ENCODE results near the gene TAF7L. TPM values are rescaled to one million over a fixed set of nuclear protein-coding genes. Genes with fewer than 3 reads are reported as not detected.
"Not testable (repeated sequence)": the region's sequence is repeated elsewhere in the genome, so short reads cannot be mapped to it uniquely, and the experiment has no call there.

TAF7L gene
- total and polyA plus RNA-seq, 4 donors: 0.03 to 0.40 (median 0.33) TPM; not detected in 1

DNA sequence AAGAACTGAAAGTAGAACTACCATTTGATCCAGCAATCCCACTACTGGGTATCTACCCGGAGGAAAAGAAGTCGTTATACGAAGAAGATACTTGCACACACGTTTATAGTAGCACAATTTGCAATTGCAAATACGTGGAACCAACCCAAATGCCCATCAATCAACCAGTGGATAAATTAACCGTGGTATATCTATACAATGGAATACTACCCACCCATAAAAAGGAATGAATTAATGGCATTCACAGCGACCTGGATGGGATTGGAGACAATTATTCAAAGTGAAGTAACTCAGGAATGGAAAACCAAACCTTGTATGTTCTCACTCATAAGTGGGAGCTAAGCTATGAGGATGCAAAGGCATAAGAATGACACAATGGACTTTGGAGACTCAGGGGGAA is 43.2 kb upstream of the TAF7L start:
- not testable (repeated sequence) for H3K27ac ChIP-seq (ENCODE audit: low read depth in 1 of 2, low read length in 2 of 2); H3K27me3 ChIP-seq (ENCODE audit: control insufficient read depth in 4 of 4, insufficient read depth in 4 of 4, low read length in 3 of 4); DNase-seq (ENCODE audit: low spot score); H3K36me3 ChIP-seq (ENCODE audit: control insufficient read depth in 4 of 4, insufficient read depth in 3 of 4, low read depth in 1 of 4, low read length in 3 of 4); H3K4me1 ChIP-seq (ENCODE audit: control insufficient read depth in 4 of 4, insufficient read depth in 4 of 4, low read length in 3 of 4); H3K9me3 ChIP-seq (ENCODE audit: control insufficient read depth in 4 of 4, low read length in 3 of 4); H3K9ac ChIP-seq (ENCODE audit: low read depth in 1 of 2, low read length in 2 of 2); H3K4me3 ChIP-seq (ENCODE audit: low read depth in 1 of 3, low read length in 3 of 3)
- WGBS: 77% methylated on average over 7 of the region's 7 CpGs

DNA sequence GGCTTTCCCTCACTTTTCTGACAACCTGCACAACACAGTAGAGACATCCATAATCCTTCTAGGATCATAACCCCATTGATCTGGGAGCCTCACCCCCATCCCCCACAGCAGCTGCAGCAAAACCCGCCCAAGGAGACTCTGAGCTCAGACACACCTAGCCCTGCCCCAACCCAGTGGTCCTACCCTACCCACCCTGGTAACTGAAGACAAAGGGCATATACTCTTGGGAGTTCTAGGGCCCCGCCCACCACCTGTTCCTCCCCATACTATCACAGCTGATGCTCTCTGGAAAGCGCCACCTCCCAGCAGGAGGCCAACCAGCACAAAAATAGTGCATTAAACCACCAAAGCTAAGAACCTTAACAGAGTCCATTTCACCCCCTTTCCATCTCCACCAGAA is 35.5 kb upstream of the TAF7L start:
- DNase-seq (ENCODE audit: low spot score); H3K27ac ChIP-seq (ENCODE audit: low read depth in 1 of 2, low read length in 2 of 2); H3K9ac ChIP-seq (ENCODE audit: low read depth in 1 of 2, low read length in 2 of 2); H3K36me3 ChIP-seq (ENCODE audit: control insufficient read depth in 4 of 4, insufficient read depth in 3 of 4, low read depth in 1 of 4, low read length in 3 of 4); H3K4me1 ChIP-seq (ENCODE audit: control insufficient read depth in 4 of 4, insufficient read depth in 4 of 4, low read length in 3 of 4); H3K9me3 ChIP-seq (ENCODE audit: control insufficient read depth in 4 of 4, low read length in 3 of 4); H3K27me3 ChIP-seq (ENCODE audit: control insufficient read depth in 4 of 4, insufficient read depth in 4 of 4, low read length in 3 of 4); H3K4me3 ChIP-seq (ENCODE audit: low read depth in 1 of 3, low read length in 3 of 3): not testable (repeated sequence)
- 90% methylated on average over 3 of the region's 3 CpGs for WGBS

DNA sequence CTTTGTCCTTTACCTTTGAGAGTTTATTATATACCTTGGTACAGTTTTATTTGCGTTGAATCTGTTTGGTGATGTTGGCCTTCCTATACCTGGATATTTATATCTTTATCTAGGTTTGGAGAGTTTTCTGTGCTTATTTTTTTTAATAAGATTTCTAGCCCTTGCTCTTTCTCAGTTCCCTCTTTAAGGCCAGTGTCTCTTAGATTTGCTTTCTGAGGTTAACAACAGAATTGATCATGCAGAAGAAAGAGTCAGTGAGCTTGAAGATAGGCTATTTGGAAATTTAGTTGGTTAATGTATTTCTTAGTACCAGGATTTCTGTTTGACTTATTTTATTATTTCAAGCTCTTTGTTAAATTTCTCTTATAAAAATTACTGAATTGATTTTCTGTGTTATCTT is 12.7 kb upstream of the TAF7L start:
- H3K27me3 ChIP-seq (ENCODE audit: control insufficient read depth in 4 of 4, insufficient read depth in 4 of 4, low read length in 3 of 4): no peaks in the 10 kb centered on the region
- WGBS: 90% methylated on average over 1 of the region's 1 CpG

DNA sequence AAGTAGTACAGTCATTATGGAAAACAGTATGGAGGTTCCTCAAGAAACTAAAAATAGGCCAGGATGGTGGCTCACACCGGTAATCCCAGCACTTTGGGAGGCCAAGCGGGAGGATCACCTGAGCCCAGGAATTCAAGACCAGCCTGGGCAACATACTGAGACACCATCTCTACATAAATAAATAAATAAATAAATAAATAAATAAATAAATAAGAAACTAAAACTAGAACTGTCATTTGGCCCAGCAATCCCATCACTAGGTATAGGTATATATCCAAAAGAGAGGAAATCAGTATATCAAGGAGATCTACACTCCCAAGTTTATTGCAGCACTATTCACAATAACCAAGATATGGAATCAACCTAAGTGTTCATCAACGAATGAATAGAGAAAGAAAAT is 4.5 kb upstream of the TAF7L start:
- H3K4me1 ChIP-seq (ENCODE audit: control insufficient read depth in 4 of 4, insufficient read depth in 4 of 4, low read length in 3 of 4); H3K9me3 ChIP-seq (ENCODE audit: control insufficient read depth in 4 of 4, low read length in 3 of 4); H3K27ac ChIP-seq (ENCODE audit: low read depth in 1 of 2, low read length in 2 of 2); H3K9ac ChIP-seq (ENCODE audit: low read depth in 1 of 2, low read length in 2 of 2); H3K36me3 ChIP-seq (ENCODE audit: control insufficient read depth in 4 of 4, insufficient read depth in 3 of 4, low read depth in 1 of 4, low read length in 3 of 4); DNase-seq (ENCODE audit: low spot score); H3K4me3 ChIP-seq (ENCODE audit: low read depth in 1 of 3, low read length in 3 of 3); H3K27me3 ChIP-seq (ENCODE audit: control insufficient read depth in 4 of 4, insufficient read depth in 4 of 4, low read length in 3 of 4): not testable (repeated sequence)
- over 99% methylated on average over 3 of the region's 3 CpGs for WGBS

More for the DNA sequence above, 12.7 kb upstream of the TAF7L start:
- no peak for DNase-seq (ENCODE audit: low spot score)
- Histone ChIP-seq H3K36me3 (ENCODE audit: control insufficient read depth in 4 of 4, insufficient read depth in 3 of 4, low read depth in 1 of 4, low read length in 3 of 4) (no peaks in the 10 kb centered on the region), H3K4me1 (ENCODE audit: control insufficient read depth in 4 of 4, insufficient read depth in 4 of 4, low read length in 3 of 4) (no peaks in the 10 kb centered on the region), H3K9me3 (ENCODE audit: control insufficient read depth in 4 of 4, low read length in 3 of 4) (no peaks in the 10 kb centered on the region), H3K4me3 (ENCODE audit: low read depth in 1 of 3, low read length in 3 of 3) (no peak overlapping the region), H3K9ac (ENCODE audit: low read depth in 1 of 2, low read length in 2 of 2) (no peak overlapping the region), H3K27ac (ENCODE audit: low read depth in 1 of 2, low read length in 2 of 2) (no peak overlapping the region)
- TF ChIP-seq SP1 (IDR thresholded peaks at IDR 0.05) (no peak), HNF4A (conservative IDR thresholded peaks at IDR 0.05) (no peak), FOXA2 (IDR thresholded peaks at IDR 0.05) (no peak), NR2F2 (IDR thresholded peaks at IDR 0.05) (no peak)
- TF ChIP-seq, protein P1, sequence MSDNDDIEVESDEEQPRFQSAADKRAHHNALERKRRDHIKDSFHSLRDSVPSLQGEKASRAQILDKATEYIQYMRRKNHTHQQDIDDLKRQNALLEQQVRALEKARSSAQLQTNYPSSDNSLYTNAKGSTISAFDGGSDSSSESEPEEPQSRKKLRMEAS (IDR thresholded peaks at IDR 0.05): no peak

DNA sequence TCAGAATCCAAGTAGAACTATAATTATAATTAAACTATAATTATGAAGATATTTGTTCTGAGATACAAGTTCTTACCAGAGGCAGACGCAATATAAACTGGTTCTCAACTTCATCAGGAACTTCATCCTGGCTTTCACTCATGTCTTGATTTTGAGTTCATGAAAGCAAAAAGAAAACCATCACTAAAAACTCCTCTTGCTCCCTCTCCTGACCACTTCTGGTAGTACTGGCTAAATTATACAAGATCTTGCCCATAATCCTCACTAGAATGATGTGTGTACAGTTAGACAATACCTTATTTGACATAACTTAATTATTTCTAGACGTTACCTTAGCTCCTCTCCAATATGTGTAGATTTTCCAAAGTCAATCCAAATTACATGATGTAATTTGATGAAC is 3.7 kb downstream of the TAF7L start:
- DNase-seq (ENCODE audit: low spot score): no peak
- H3K4me3 ChIP-seq (ENCODE audit: low read depth in 1 of 3, low read length in 3 of 3): no peak overlapping the region
- WGBS: 13% methylated on average over 2 of the region's 2 CpGs
- H3K27ac ChIP-seq (ENCODE audit: low read depth in 1 of 2, low read length in 2 of 2): no peak overlapping the region
- TF ChIP-seq YY1 (IDR thresholded peaks at IDR 0.05) (no peak), GABPA (IDR thresholded peaks at IDR 0.05 in 1 of 2, conservative IDR thresholded peaks at IDR 0.05 in 1 of 2) (no peak), RAD21 (IDR thresholded peaks at IDR 0.05) (peak; percentile 54 to 74), TAF1 (conservative IDR thresholded peaks at IDR 0.05) (no peak)
- TF ChIP-seq, protein P2, sequence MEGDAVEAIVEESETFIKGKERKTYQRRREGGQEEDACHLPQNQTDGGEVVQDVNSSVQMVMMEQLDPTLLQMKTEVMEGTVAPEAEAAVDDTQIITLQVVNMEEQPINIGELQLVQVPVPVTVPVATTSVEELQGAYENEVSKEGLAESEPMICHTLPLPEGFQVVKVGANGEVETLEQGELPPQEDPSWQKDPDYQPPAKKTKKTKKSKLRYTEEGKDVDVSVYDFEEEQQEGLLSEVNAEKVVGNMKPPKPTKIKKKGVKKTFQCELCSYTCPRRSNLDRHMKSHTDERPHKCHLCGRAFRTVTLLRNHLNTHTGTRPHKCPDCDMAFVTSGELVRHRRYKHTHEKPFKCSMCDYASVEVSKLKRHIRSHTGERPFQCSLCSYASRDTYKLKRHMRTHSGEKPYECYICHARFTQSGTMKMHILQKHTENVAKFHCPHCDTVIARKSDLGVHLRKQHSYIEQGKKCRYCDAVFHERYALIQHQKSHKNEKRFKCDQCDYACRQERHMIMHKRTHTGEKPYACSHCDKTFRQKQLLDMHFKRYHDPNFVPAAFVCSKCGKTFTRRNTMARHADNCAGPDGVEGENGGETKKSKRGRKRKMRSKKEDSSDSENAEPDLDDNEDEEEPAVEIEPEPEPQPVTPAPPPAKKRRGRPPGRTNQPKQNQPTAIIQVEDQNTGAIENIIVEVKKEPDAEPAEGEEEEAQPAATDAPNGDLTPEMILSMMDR (IDR thresholded peaks at IDR 0.05; ENCODE audit: low read depth, low read length, missing input control): peak; percentile 60
- TF ChIP-seq, protein P3, sequence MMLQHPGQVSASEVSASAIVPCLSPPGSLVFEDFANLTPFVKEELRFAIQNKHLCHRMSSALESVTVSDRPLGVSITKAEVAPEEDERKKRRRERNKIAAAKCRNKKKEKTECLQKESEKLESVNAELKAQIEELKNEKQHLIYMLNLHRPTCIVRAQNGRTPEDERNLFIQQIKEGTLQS (IDR thresholded peaks at IDR 0.05): no peak
- no peaks in the 10 kb centered on the region for H3K4me1 ChIP-seq (ENCODE audit: control insufficient read depth in 4 of 4, insufficient read depth in 4 of 4, low read length in 3 of 4)
- no peaks in the 10 kb centered on the region for H3K36me3 ChIP-seq (ENCODE audit: control insufficient read depth in 4 of 4, insufficient read depth in 3 of 4, low read depth in 1 of 4, low read length in 3 of 4)
- no peaks in the 10 kb centered on the region for H3K9me3 ChIP-seq (ENCODE audit: control insufficient read depth in 4 of 4, low read length in 3 of 4)
- H3K27me3 ChIP-seq (ENCODE audit: control insufficient read depth in 4 of 4, insufficient read depth in 4 of 4, low read length in 3 of 4): no peaks in the 10 kb centered on the region
- H3K9ac ChIP-seq (ENCODE audit: low read depth in 1 of 2, low read length in 2 of 2): no peak overlapping the region
